Neuronal stem cell (in vitro differentiated cells): ENCODE measurements around the gene COX19.

Source experiments
- small RNA-seq: library from polyadenylated mRNA; stranded (forward); fragments of <200 nt; extraction: miRNeasy Mini kit (QIAGEN cat#:217004); gene quantifications from one replicate; pipeline ENCODE3, GENCODE V24; 2013; ENCODE audit not compliant: insufficient read depth

The COX19 gene

Small RNA genes lying within 50 kb of the gene (small RNA-seq; reads per million reads assigned to genes)
- 672 reads per million, percentile 99 among the genes with 10 or more reads in this experiment for gene MIR339
